Sciatic nerve (tissue), 2 donors: ENCODE measurements around the gene EIF4EBP2. TPM values are rescaled to one million over a fixed set of nuclear protein-coding genes. Genes with fewer than 3 reads are reported as not detected.

Experiments used
- ATAC-seq: fragments of 200-7000 bp; cut with Tn5 transposase; one replicate; pipeline ENCODE4 v1.9.1; 2020; ENCODE audit warnings: mild to moderate bottlenecking, moderate library complexity
- DNase-seq: peaks from one replicate; pipeline ENCODE4 v3.0.0-alpha.2; 2020; ENCODE audit warnings: low spot score
- intact Hi-C: fragments of 100-400 bp; cut with DNase I; formaldehyde crosslinking; loops from one replicate; pipeline ENCODE4 v1.14.2; 2022
- total RNA-seq: library from RNA; stranded (reverse); fragmentation: NEBNext Ultra II Directional; extraction: Animal tissue kit (Norgen Biotek cat#: 25700); gene quantifications from one replicate; pipeline ENCODE4 v1.2.1, GENCODE V29; 2021
- donor health status: DM: no; HTN: no; CAD: no.
- donor health status: DM: no; HTN: no; CAD: no.

Gene EIF4EBP2
- total RNA-seq, 1 donor from 2014 or later, result 57.8 TPM

GRCh38 chr10:70476249-70477035 lies 72.5 kb downstream of the EIF4EBP2 start:
- DNase-seq (no peak), ATAC-seq (no peak)
- intact Hi-C loops, result no loop called here

GRCh38 chr10:70477661-70478162 lies 73.8 kb downstream of the EIF4EBP2 start:
- intact Hi-C loops, result no loop called here
- peak; percentile 71 for DNase-seq
- peak; percentile 23 for ATAC-seq

Other genes with a start within 250 kb of the EIF4EBP2 start
- 122 TPM for gene SAR1A, start 233.6 kb upstream of the EIF4EBP2 start, total RNA-seq
- gene PPA1, start 170.7 kb upstream of the EIF4EBP2 start, total RNA-seq, result 114 TPM
- gene NPFFR1, start 120.1 kb upstream of the EIF4EBP2 start, total RNA-seq, result 4.8 TPM
- 5.1 TPM for gene LRRC20, start 21.5 kb upstream of the EIF4EBP2 start, total RNA-seq
- gene NODAL, start 37.5 kb downstream of the EIF4EBP2 start, total RNA-seq, result not detected
- 7.8 TPM for gene PALD1, start 74.6 kb downstream of the EIF4EBP2 start, total RNA-seq
- gene PRF1, start 198.6 kb downstream of the EIF4EBP2 start, total RNA-seq, result 7.6 TPM